ENCODE data around the gene ETV2. TPM values are rescaled to one million over a fixed set of nuclear protein-coding genes. Genes with fewer than 3 reads are reported as not detected.
A peak's percentile ranks its signal among the peaks of the same experiment; 100 is the strongest.

The ETV2 gene
- total RNA-seq, 6 experiments from 2014 or later: 0.38 to 1.2 (median 0.57) TPM; not detected in 2

- TF ChIP-seq, protein P1, sequence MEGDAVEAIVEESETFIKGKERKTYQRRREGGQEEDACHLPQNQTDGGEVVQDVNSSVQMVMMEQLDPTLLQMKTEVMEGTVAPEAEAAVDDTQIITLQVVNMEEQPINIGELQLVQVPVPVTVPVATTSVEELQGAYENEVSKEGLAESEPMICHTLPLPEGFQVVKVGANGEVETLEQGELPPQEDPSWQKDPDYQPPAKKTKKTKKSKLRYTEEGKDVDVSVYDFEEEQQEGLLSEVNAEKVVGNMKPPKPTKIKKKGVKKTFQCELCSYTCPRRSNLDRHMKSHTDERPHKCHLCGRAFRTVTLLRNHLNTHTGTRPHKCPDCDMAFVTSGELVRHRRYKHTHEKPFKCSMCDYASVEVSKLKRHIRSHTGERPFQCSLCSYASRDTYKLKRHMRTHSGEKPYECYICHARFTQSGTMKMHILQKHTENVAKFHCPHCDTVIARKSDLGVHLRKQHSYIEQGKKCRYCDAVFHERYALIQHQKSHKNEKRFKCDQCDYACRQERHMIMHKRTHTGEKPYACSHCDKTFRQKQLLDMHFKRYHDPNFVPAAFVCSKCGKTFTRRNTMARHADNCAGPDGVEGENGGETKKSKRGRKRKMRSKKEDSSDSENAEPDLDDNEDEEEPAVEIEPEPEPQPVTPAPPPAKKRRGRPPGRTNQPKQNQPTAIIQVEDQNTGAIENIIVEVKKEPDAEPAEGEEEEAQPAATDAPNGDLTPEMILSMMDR (IDR thresholded peaks at IDR 0.05): no peak
- TF ChIP-seq POLR2A (IDR thresholded peaks at IDR 0.05): no peak
- Histone ChIP-seq H3K9me3 (no peaks in the 10 kb centered on the region), H3K27me3 (no peaks in the 10 kb centered on the region), H3K4me3 (peak within 1 kb of the TSS; percentile 68 to 74 (median 68)), H3K27ac (no peak within 1 kb of the TSS), H3K36me3 (no peaks in the 10 kb centered on the region), H3K4me1 (peaks cover 0 to 5% (median 2%) of the 10 kb centered on the region in 4 donors)
- intact Hi-C loops (cut with DNase I): no loop called here
- WGBS (ENCODE audit: insufficient coverage, low coverage, low lambda C conversion rate, missing lambda C conversion rate): 2% methylated on average over 10 of the region's 47 CpGs
- peak; percentile 91 to 93 (median 93) for DNase-seq
- peak; percentile 92 to 98 (median 97) for ATAC-seq
These were observed 28.8 kb upstream of the ETV2 start, which contains the start of gene HAUS5 for GRCh38 chr19:35612559-35613321. Gene HAUS5, plus strand, starts transcription at chr19:35612735. Its CDS starts 60 bp downstream, at chr19:35612795.

DNA sequence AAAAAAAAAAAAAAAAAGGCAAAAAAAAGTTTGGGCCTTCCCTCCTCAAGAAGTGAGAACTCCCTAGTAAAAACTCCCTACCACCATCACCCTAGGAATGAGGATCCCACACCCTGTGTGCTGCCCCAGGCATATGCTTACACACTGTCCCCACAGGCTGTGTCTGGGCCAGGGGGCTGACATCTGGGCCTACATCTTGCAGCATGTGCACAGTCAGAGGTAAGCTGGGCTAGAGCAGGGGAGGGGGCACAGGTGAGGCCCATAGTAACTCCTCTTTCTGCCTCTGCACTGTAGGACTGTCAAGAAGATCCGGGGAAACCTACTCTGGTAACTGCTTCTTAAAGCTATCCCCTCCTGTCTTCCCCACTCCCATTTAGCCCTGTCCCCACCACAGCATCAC lies 28.0 kb upstream of the ETV2 start:
- Histone ChIP-seq H3K9me3 (no peaks in the 10 kb centered on the region), H3K27ac (no peak overlapping the region), H3K36me3 (no peaks in the 10 kb centered on the region), H3K4me3 (no peak overlapping the region), H3K27me3 (no peaks in the 10 kb centered on the region), H3K4me1 (peaks cover 0 to 5% (median 2%) of the 10 kb centered on the region in 4 donors)
- TF ChIP-seq, protein P1 (IDR thresholded peaks at IDR 0.05): no peak
- TF ChIP-seq POLR2A (IDR thresholded peaks at IDR 0.05): no peak
- DNase-seq: no peak
- intact Hi-C loops (cut with DNase I): no loop called here
- WGBS (ENCODE audit: insufficient coverage, low coverage, low lambda C conversion rate, missing lambda C conversion rate): 100% methylated on average over 1 of the region's 1 CpG
- ATAC-seq: no peak

- no peaks in the 10 kb centered on the region for H3K27me3 ChIP-seq
- ATAC-seq (no peak), DNase-seq (no peak)
- H3K36me3 ChIP-seq: no peaks in the 10 kb centered on the region
- TF ChIP-seq, protein P1 (IDR thresholded peaks at IDR 0.05): no peak
- no peak for TF ChIP-seq POLR2A (IDR thresholded peaks at IDR 0.05)
- no peaks in the 10 kb centered on the region for H3K9me3 ChIP-seq
- intact Hi-C loops (cut with DNase I): no loop called here
- WGBS (ENCODE audit: insufficient coverage, low coverage, low lambda C conversion rate, missing lambda C conversion rate): no CpG with 5 or more reads among the region's 17 CpGs
- peaks cover 0 to 5% (median 2%) of the 10 kb centered on the region in 4 donors for H3K4me1 ChIP-seq
- H3K4me3 ChIP-seq: no peak overlapping the region
- no peak overlapping the region for H3K27ac ChIP-seq
These were observed 26.5 kb upstream of the ETV2 start for GRCh38 chr19:35615036-35615435.

GRCh38 chr19:35618857-35619256 lies 22.7 kb upstream of the ETV2 start:
- TF ChIP-seq, protein P1 (IDR thresholded peaks at IDR 0.05): no peak
- TF ChIP-seq POLR2A (IDR thresholded peaks at IDR 0.05): no peak
- Histone ChIP-seq H3K4me1 (no peaks in the 10 kb centered on the region), H3K9me3 (no peaks in the 10 kb centered on the region), H3K27ac (no peak overlapping the region), H3K36me3 (no peaks in the 10 kb centered on the region), H3K27me3 (no peaks in the 10 kb centered on the region), H3K4me3 (no peak overlapping the region)
- no peak for DNase-seq
- no peak for ATAC-seq
- intact Hi-C loops (cut with DNase I): no loop called here
- WGBS (ENCODE audit: insufficient coverage, low coverage, low lambda C conversion rate, missing lambda C conversion rate): no CpG with 5 or more reads among the region's 7 CpGs

Measured in right lobe of liver (tissue), 6 donors.